Measurements from ENCODE around the gene MICAL1. TPM values are rescaled to one million over a fixed set of nuclear protein-coding genes. Genes with fewer than 3 reads are reported as not detected.

MICAL1 gene
- total and polyA plus RNA-seq, 10 of the 15 experiments (the other 5 are each of a cell fraction or from before 2014, with no cell fraction given), result 0.32 to 71.6 (median 45.3) TPM

GRCh38 chr6:109452181-109452580 is 3.4 kb downstream of the MICAL1 start:
- TF ChIP-seq CBX5 (IDR thresholded peaks at IDR 0.05; ENCODE audit: low read depth) (no peak), MEF2A (IDR thresholded peaks at IDR 0.05; ENCODE audit: insufficient read depth, low read depth, low read length) (no peak), NFXL1 (IDR thresholded peaks at IDR 0.05; ENCODE audit: borderline replicate concordance) (no peak), E2F4 (IDR thresholded peaks at IDR 0.05; ENCODE audit: low read depth, low read length) (no peak), MTA2 (IDR thresholded peaks at IDR 0.05; ENCODE audit: low read depth) (no peak)
- no peak for FAIRE-seq
- in situ Hi-C loops (cut with MboI), result no loop called here
- H3K4me1 ChIP-seq (ENCODE audit: control insufficient read depth, insufficient read depth, low read length), result peaks cover 31% of the 10 kb centered on the region
- POLR2A ChIA-PET, result interaction anchor here (1.0 to 7.1 kb wide), 2 partner anchors 9 to 21 kb away, joined by 3 to 74 read pairs; partner anchors contain the start of genes PPIL6 and SMPD2
- no peak for ATAC-seq
- H3K9ac ChIP-seq (ENCODE audit: control insufficient read depth, insufficient read depth, low read length), result no peak overlapping the region
- CTCF ChIA-PET, result interaction anchor here (1.1 to 3.9 kb wide), 3 partner anchors 9 to 587 kb away, joined by 3 to 30 read pairs (median 9); no protein-coding TSS in a partner anchor
- H3K9me3 ChIP-seq (replicated peaks; ENCODE audit: control insufficient read depth, insufficient read depth, low read length), result no peaks in the 10 kb centered on the region
- H3K79me2 ChIP-seq (ENCODE audit: control insufficient read depth, insufficient read depth, low read length), result peaks cover 41% of the 10 kb centered on the region
- H4K20me1 ChIP-seq (ENCODE audit: control insufficient read depth, insufficient read depth), result no peaks in the 10 kb centered on the region
- SMC1A ChIA-PET (ENCODE audit: uncharacterized antibody, unreplicated experiment), result interaction anchor here (0.8 to 10.1 kb wide), 4 partner anchors 10 to 35 kb away, joined by 3 to 148 read pairs (median 20); partner anchors contain the start of genes PPIL6, SMPD2 and ZBTB24
- WGBS (ENCODE audit: insufficient coverage, insufficient replicate concordance, low lambda C conversion rate, missing lambda C conversion rate), result 94% methylated on average over 9 of the region's 9 CpGs
- peaks cover 3 to 10% of the 10 kb centered on the region in 2 experiments; a peak in 3 of 4 replicates for H3K36me3 ChIP-seq (ENCODE audit: control insufficient read depth in 2 of 2, insufficient read depth in 2 of 2, low read length in 1 of 2)
- no peak overlapping the region for H2AFZ ChIP-seq (ENCODE audit: control insufficient read depth, low read depth, low read length)
- no TSS peak for BruUV-seq (replicated peaks)
- no peak overlapping the region for H3K4me2 ChIP-seq (ENCODE audit: control insufficient read depth, insufficient read depth)
- no peaks in the 10 kb centered on the region for H3K27me3 ChIP-seq (replicated peaks in 1 of 2; ENCODE audit: control insufficient read depth in 2 of 2, insufficient read depth in 2 of 2, low read length in 1 of 2)
- H3K4me3 ChIP-seq, result no peak overlapping the region
- DNase-seq (ENCODE audit: low read depth, low spot score), result no peak
- no peak overlapping the region for H3K27ac ChIP-seq (ENCODE audit: control insufficient read depth, insufficient read depth)
- RAD21 ChIA-PET (ENCODE audit: unreplicated experiment), result interaction anchor here (1.4 to 10.1 kb wide), 2 partner anchors 11 to 28 kb away, joined by 4 to 97 read pairs; partner anchors contain the start of gene ZBTB24
- intact Hi-C loops (cut with micrococcal nuclease; ENCODE audit: unreplicated experiment), result no loop called here

Data from GM12878 (cell line).